Ascending aorta (tissue), 2 donors: ENCODE measurements around the gene GPR137. TPM values are rescaled to one million over a fixed set of nuclear protein-coding genes. Genes with fewer than 3 reads are reported as not detected.
A peak's percentile ranks its signal among the peaks of the same experiment; 100 is the strongest.

Source experiments
- DNase-seq, 2 donors: peaks; one replicate each; pipeline ENCODE4 v3.0.0-alpha.2; 2019; ENCODE audit warnings: low spot score in 2 of 2
- H3K27ac ChIP-seq, 2 donors: fragments of 200-600 bp; sonication (generic); one replicate each; pipeline ENCODE4 v1.5.1; 2016 to 2017; ENCODE audit warnings: mild to moderate bottlenecking in 1 of 2
- H3K27me3 ChIP-seq: fragments of 200-600 bp; sonication (generic); one replicate; pipeline ENCODE4 v1.5.1; 2017
- H3K36me3 ChIP-seq, 2 donors: fragments of 200-600 bp; sonication (generic); one replicate each; pipeline ENCODE4 v1.5.1; 2016
- H3K4me1 ChIP-seq, 2 donors: fragments of 200-600 bp; sonication (generic); one replicate each; pipeline ENCODE4 v1.5.1; 2016 to 2017; ENCODE audit warnings: mild to moderate bottlenecking in 1 of 2
- H3K4me3 ChIP-seq, 2 donors: fragments of 200-600 bp; sonication (generic); one replicate each; pipeline ENCODE4 v1.5.1; 2016 to 2017; ENCODE audit warnings: mild to moderate bottlenecking in 1 of 2
- H3K9me3 ChIP-seq, 2 donors: fragments of 200-600 bp; sonication (generic); one replicate each; pipeline ENCODE4 v1.5.1; 2016
- intact Hi-C: fragments of 100-400 bp; cut with DNase I; formaldehyde crosslinking; loops from one replicate; pipeline ENCODE4 v1.15.1; 2023
- total RNA-seq: library from RNA; depleted of rRNA; stranded (reverse); fragments of >200 nt; gene quantifications from one replicate; pipeline ENCODE4 v1.1.0, GENCODE V29; 2016
- TF ChIP-seq, protein P1 (sequence below), 3 experiments: fragments of 200-600 bp in 2 of 3; fragments of 450-650 bp in 1 of 3; sonication (generic) in 2 of 3; IDR thresholded peaks; one replicate each; pipeline ENCODE4 v1.5.1; 2016 to 2019; ENCODE audit warnings: antibody characterized with exemption in 3 of 3, mild to moderate bottlenecking in 1 of 3, moderate library complexity in 1 of 3

Gene GPR137
- total RNA-seq, 1 donor from 2014 or later = 3.9 TPM

DNA sequence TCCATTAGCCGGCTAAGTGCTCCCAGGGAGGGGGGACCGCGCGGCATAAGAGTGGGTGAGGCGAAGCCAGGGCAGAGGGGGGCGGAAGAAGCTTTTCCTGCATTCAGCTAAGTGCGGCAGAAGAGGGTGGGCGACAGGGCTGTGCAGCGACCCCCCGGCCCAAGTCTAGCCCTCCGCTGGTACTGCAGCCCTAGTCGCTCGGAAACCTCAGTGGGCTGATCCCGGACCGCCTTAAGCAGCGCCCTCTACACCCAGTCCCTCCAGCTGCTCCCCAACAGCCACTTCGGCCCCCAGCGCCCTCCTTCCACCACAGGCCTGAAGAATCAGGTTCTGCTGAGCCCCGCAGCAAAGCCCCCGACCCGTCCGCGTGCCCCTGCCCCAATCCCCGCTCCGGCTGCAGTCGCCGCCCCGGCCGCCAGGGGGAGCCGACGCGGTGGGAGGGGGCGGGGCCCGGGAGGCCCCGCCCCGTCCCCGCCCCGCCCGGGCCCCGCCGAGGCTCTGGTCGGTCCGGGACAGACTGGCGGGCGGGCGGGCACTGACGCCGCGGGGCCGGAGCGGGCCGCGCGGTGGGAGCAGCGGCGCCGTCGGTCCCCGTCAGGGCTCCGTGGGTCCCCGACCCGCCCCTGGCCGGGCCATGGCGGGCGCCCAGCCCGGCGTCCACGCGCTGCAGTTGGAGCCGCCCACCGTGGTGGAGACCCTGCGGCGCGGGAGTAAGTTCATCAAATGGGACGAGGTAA lies 34.5 kb upstream of the GPR137 start, which contains the start of gene PLCB3:
Gene PLCB3 (plus strand): TSS at position 515 of the 737 bp plus-strand sequence. CDS start 120 bp downstream, at position 635.
- Histone ChIP-seq H3K27ac (peak within 1 kb of the TSS; percentile 53 to 68), H3K4me3 (peak within 1 kb of the TSS; percentile 74 to 86), H3K4me1 (peaks cover 15 to 29% of the 10 kb centered on the region in 2 donors), H3K27me3 (no peaks in the 10 kb centered on the region), H3K9me3 (no peaks in the 10 kb centered on the region), H3K36me3 (peaks cover 17 to 19% of the 10 kb centered on the region in 2 donors)
- intact Hi-C loops = loop anchor here (1.0 kb wide), 2 partner anchors 18 to 53 kb away; no protein-coding TSS in a partner anchor
- TF ChIP-seq, protein P1, sequence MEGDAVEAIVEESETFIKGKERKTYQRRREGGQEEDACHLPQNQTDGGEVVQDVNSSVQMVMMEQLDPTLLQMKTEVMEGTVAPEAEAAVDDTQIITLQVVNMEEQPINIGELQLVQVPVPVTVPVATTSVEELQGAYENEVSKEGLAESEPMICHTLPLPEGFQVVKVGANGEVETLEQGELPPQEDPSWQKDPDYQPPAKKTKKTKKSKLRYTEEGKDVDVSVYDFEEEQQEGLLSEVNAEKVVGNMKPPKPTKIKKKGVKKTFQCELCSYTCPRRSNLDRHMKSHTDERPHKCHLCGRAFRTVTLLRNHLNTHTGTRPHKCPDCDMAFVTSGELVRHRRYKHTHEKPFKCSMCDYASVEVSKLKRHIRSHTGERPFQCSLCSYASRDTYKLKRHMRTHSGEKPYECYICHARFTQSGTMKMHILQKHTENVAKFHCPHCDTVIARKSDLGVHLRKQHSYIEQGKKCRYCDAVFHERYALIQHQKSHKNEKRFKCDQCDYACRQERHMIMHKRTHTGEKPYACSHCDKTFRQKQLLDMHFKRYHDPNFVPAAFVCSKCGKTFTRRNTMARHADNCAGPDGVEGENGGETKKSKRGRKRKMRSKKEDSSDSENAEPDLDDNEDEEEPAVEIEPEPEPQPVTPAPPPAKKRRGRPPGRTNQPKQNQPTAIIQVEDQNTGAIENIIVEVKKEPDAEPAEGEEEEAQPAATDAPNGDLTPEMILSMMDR (IDR thresholded peaks at IDR 0.05) = peak; percentile 67 to 82 (median 73)
- DNase-seq = no peak

DNA sequence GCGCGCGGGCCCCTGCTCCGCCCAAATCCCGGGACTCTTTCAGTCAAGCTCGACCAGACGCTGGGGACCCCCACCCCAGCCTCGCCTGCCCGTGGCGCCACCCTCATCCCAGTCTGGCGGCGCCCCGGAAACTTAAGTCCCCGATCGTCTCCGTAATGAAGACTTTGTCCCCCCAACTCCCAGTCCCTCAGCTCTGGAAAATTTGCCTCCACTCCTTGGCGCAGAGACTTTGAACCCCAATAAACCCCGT lies 34.0 kb upstream of the GPR137 start:
- no peaks in the 10 kb centered on the region for H3K27me3 ChIP-seq
- no peaks in the 10 kb centered on the region for H3K9me3 ChIP-seq
- peaks cover 22 to 24% of the 10 kb centered on the region in 2 donors for H3K36me3 ChIP-seq
- H3K4me1 ChIP-seq = peaks cover 15 to 29% of the 10 kb centered on the region in 2 donors
- no peak for DNase-seq
- intact Hi-C loops = loop anchor here (1.0 kb wide), 2 partner anchors 18 to 53 kb away; no protein-coding TSS in a partner anchor
- H3K27ac ChIP-seq = peak overlapping the region; percentile 53 to 68
- H3K4me3 ChIP-seq = peak overlapping the region; percentile 74 to 86
- TF ChIP-seq, protein P1 (IDR thresholded peaks at IDR 0.05) = no peak

DNA sequence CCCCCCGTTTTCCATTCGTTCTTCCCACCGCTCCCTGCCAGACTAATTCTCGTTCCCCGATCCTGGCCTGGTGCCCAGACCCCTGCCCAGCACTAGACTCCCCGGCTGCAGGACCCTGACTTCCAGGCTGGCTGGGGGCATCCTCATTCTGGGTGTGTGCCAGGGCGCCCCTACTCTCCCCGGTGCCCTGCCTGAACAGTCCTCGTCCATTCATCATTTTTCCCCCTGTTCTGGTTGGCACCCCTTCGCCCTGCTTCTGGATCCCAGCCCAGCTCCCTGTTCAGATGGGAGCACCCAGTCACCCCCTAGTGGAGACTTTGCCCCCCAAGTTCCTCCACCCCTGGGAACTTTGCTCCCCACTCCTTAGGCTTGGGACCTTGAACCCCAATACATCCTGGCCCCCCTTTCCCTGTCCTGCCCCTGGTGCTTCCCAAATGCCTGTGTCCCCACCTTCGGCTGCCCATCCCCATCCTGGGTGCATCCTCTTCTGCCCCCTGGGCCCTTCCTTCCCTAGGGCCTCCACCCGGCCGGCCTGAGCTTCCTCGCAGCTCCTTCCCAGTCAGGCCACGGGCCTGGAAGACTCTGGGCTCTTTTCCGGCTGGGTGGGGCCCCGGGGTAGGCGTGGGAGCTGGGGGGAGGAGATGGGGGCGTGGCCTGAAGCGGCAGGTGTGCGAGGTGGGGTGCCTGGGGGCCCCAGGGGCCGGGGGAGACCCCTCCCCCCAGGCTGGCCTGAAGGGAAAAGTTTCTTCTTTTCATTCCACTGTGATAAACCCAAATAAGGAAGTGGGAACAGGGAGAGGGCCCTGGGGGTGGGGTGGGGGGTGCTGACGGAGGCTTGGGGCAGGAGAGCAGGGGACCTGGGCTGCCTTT lies 33.4 kb upstream of the GPR137 start:
- no peak for DNase-seq
- Histone ChIP-seq H3K9me3 (no peaks in the 10 kb centered on the region), H3K4me3 (peak overlapping the region; percentile 74 to 86), H3K27ac (peak overlapping the region; percentile 53 to 68), H3K36me3 (peaks cover 26 to 30% of the 10 kb centered on the region in 2 donors), H3K27me3 (no peaks in the 10 kb centered on the region), H3K4me1 (peaks cover 12 to 29% of the 10 kb centered on the region in 2 donors)
- TF ChIP-seq, protein P1 (IDR thresholded peaks at IDR 0.05) = peak in 2 of 3 experiments; percentile 26 to 40
- intact Hi-C loops = no loop called here

DNA sequence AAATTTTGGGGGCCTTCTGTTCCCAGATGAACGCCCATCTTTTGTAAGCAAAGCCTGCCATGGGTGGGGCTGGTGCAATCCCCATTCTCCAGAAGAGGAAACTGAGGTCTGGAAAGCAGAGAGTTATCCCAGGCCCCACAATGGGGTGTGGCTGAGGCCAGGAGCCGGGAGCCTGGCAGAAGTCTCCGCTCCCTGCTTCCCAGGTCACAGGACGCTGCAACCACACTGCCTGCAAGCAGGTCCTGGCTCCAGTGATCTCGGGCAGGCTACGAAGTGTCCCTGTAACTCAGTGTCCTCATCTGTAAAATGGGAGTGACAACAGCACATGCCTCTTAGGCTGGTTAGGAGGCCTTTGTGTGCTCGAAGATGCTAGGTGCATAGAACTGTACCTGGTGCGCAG lies 32.6 kb upstream of the GPR137 start:
- intact Hi-C loops = no loop called here
- peaks cover 7 to 25% of the 10 kb centered on the region in 2 donors for H3K4me1 ChIP-seq
- DNase-seq = no peak
- peak overlapping the region; percentile 53 to 68 for H3K27ac ChIP-seq
- no peaks in the 10 kb centered on the region for H3K27me3 ChIP-seq
- peak overlapping the region; percentile 74 to 86 for H3K4me3 ChIP-seq
- no peaks in the 10 kb centered on the region for H3K9me3 ChIP-seq
- H3K36me3 ChIP-seq = peaks cover 29 to 35% of the 10 kb centered on the region in 2 donors
- TF ChIP-seq, protein P1 (IDR thresholded peaks at IDR 0.05) = no peak

DNA sequence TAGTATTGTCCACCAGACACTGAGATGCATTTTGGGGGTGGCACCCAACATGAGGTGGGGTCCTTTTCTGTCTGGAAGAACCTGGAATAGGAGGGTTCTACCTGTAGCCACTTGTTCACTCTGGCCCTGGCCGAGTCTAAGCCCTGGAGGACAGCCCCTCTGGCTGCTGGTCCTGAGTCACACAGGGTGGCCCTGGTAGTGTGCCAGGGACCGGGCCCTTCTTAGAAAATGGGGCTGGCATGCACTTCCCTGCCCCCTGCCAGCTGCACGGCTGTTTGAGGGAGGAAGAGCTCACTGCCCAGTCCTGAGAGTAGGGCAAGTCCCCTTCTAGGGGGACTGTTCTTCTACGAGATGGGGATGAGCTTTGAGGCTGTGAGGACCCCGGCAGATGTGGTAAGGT lies 32.2 kb upstream of the GPR137 start:
- intact Hi-C loops = no loop called here
- Histone ChIP-seq H3K27ac (peak overlapping the region; percentile 45 to 53), H3K9me3 (no peaks in the 10 kb centered on the region), H3K4me1 (peaks cover 7 to 25% of the 10 kb centered on the region in 2 donors), H3K4me3 (peak overlapping the region in 1 of 2 donors; percentile 74), H3K27me3 (no peaks in the 10 kb centered on the region), H3K36me3 (peaks cover 33 to 39% of the 10 kb centered on the region in 2 donors)
- TF ChIP-seq, protein P1 (IDR thresholded peaks at IDR 0.05) = no peak
- DNase-seq = no peak
